Measurements from ENCODE around the gene GADD45G. TPM values are rescaled to one million over a fixed set of nuclear protein-coding genes. Genes with fewer than 3 reads are reported as not detected.

The GADD45G gene
- polyA plus RNA-seq, 1 of the 3 experiments (the other 2 are of a cell fraction), result 1.3 TPM

- Histone ChIP-seq H3F3A (replicated peaks; ENCODE audit: insufficient read depth) (no peaks in the 10 kb centered on the region), H3K27ac (ENCODE audit: low read depth in 2 of 2, low read length in 1 of 2) (no peak overlapping the region)
These were observed 41.6 kb downstream of the GADD45G start for GRCh38 chr9:89646189-89646939.

More at GRCh38 chr9:89646189-89646939, 41.6 kb downstream of the GADD45G start:
- no peak overlapping the region for H2AFZ ChIP-seq (ENCODE audit: low read depth)
- H3K27me3 ChIP-seq (ENCODE audit: insufficient read depth), result no peaks in the 10 kb centered on the region
- H3K4me1 ChIP-seq (ENCODE audit: control insufficient read depth in 1 of 2, insufficient read depth in 2 of 2, low read depth in 1 of 2, low read length in 1 of 2), result peaks cover 0 to 8% of the 10 kb centered on the region in 2 experiments; a peak in 1 of 4 replicates
- no peak overlapping the region for H3K9ac ChIP-seq
- H3K9me3 ChIP-seq, result no peaks in the 10 kb centered on the region
- WGBS (ENCODE audit: low lambda C conversion rate), result 67% methylated on average over 8 of the region's 8 CpGs
- H3K9me2 ChIP-seq, result no peaks in the 10 kb centered on the region
- no peak for DNase-seq
- no peak overlapping the region for H3K4me2 ChIP-seq
- H3K4me3 ChIP-seq (ENCODE audit: low read depth in 2 of 2, low read length in 1 of 2), result no peak overlapping the region
- H3K79me2 ChIP-seq (ENCODE audit: insufficient read depth), result no peaks in the 10 kb centered on the region
- CTCF ChIA-PET, result no interaction called here
- no peaks in the 10 kb centered on the region for H3K36me3 ChIP-seq (replicated peaks in 1 of 2; ENCODE audit: control insufficient read depth in 1 of 2, insufficient read depth in 2 of 2, low read length in 1 of 2)
- POLR2A ChIA-PET, result no interaction called here
- H4K20me1 ChIP-seq (ENCODE audit: insufficient read depth), result no peaks in the 10 kb centered on the region
- TF ChIP-seq RXRA (IDR thresholded peaks at IDR 0.05; ENCODE audit: borderline replicate concordance, low read depth) (no peak), FOSL2 (IDR thresholded peaks at IDR 0.05; ENCODE audit: borderline replicate concordance, low read depth) (no peak), TAF1 (IDR thresholded peaks at IDR 0.05; ENCODE audit: borderline replicate concordance, low read depth, low read length) (no peak), NFIC (IDR thresholded peaks at IDR 0.05; ENCODE audit: borderline replicate concordance) (no peak), TEAD4 (IDR thresholded peaks at IDR 0.05; ENCODE audit: borderline replicate concordance, insufficient read depth) (no peak), ELF1 (IDR thresholded peaks at IDR 0.05) (no peak), SIN3A (IDR thresholded peaks at IDR 0.05; ENCODE audit: borderline replicate concordance, low read depth, low read length) (no peak), MXI1 (IDR thresholded peaks at IDR 0.05; ENCODE audit: low read depth, low read length) (no peak), RCOR1 (IDR thresholded peaks at IDR 0.05; ENCODE audit: low read length) (no peak), JUND (IDR thresholded peaks at IDR 0.05) (no peak), NRF1 (IDR thresholded peaks at IDR 0.05; ENCODE audit: low read depth, low read length) (no peak), GATA2 (CRISPR knock-in tag; IDR thresholded peaks at IDR 0.05) (no peak), EP300 (IDR thresholded peaks at IDR 0.05; ENCODE audit: borderline replicate concordance in 1 of 2, low read depth in 1 of 2, low read length in 1 of 2) (no peak), GABPA (IDR thresholded peaks at IDR 0.05; ENCODE audit: low read depth) (no peak), IRF3 (IDR thresholded peaks at IDR 0.05; ENCODE audit: low read depth, low read length) (no peak)
- TF ChIP-seq, protein P1, sequence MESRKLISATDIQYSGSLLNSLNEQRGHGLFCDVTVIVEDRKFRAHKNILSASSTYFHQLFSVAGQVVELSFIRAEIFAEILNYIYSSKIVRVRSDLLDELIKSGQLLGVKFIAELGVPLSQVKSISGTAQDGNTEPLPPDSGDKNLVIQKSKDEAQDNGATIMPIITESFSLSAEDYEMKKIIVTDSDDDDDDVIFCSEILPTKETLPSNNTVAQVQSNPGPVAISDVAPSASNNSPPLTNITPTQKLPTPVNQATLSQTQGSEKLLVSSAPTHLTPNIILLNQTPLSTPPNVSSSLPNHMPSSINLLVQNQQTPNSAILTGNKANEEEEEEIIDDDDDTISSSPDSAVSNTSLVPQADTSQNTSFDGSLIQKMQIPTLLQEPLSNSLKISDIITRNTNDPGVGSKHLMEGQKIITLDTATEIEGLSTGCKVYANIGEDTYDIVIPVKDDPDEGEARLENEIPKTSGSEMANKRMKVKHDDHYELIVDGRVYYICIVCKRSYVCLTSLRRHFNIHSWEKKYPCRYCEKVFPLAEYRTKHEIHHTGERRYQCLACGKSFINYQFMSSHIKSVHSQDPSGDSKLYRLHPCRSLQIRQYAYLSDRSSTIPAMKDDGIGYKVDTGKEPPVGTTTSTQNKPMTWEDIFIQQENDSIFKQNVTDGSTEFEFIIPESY (IDR thresholded peaks at IDR 0.05; ENCODE audit: borderline replicate concordance, low read depth), result no peak
- TF ChIP-seq, protein P2, sequence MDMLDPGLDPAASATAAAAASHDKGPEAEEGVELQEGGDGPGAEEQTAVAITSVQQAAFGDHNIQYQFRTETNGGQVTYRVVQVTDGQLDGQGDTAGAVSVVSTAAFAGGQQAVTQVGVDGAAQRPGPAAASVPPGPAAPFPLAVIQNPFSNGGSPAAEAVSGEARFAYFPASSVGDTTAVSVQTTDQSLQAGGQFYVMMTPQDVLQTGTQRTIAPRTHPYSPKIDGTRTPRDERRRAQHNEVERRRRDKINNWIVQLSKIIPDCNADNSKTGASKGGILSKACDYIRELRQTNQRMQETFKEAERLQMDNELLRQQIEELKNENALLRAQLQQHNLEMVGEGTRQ (IDR thresholded peaks at IDR 0.05; ENCODE audit: borderline replicate concordance, low read depth, low read length), result no peak
